Measurements from ENCODE around the gene HSPA4. TPM values are rescaled to one million over a fixed set of nuclear protein-coding genes. Genes with fewer than 3 reads are reported as not detected.

Gene HSPA4
- total RNA-seq, 1 experiment from 2014 or later: 237 TPM

GRCh38 chr5:133154274-133155075, 102.7 kb downstream of the HSPA4 start:
- H3K4me3 Mint-ChIP-seq (ENCODE audit: unreplicated experiment): no peak overlapping the region
- POLR2A ChIA-PET: interaction anchor here (0.5 kb wide), 1 partner anchor 203 kb away, joined by 3 read pairs; no protein-coding TSS in a partner anchor

GRCh38 chr5:133155326-133155969, 103.6 kb downstream of the HSPA4 start:
- Mint-ChIP-seq H3K4me1 (ENCODE audit: low read depth, unreplicated experiment) (no peaks in the 10 kb centered on the region), H3K27me3 (ENCODE audit: insufficient read depth, unreplicated experiment) (no peaks in the 10 kb centered on the region), H3K9me3 (ENCODE audit: unreplicated experiment) (no peaks in the 10 kb centered on the region), H3K36me3 (ENCODE audit: insufficient read depth, unreplicated experiment) (no peaks in the 10 kb centered on the region), H3K4me3 (ENCODE audit: unreplicated experiment) (no peak overlapping the region), H3K27ac (ENCODE audit: unreplicated experiment) (no peak overlapping the region)
- H3K4me3 ChIP-seq (ENCODE audit: low read depth, low read length): no peak overlapping the region
- DNase-seq: no peak
- ChIA-PET POLR2A (no interaction called here), CTCF (interaction anchor here (0.6 kb wide), 1 partner anchor 213 kb away, joined by 3 read pairs; no protein-coding TSS in a partner anchor)
- no peaks in the 10 kb centered on the region for H3K9me3 ChIP-seq
- intact Hi-C loops (cut with micrococcal nuclease; ENCODE audit: unreplicated experiment): no loop called here
- H3K36me3 ChIP-seq (ENCODE audit: control insufficient read depth, insufficient read depth, low read length): no peaks in the 10 kb centered on the region
- TF ChIP-seq CTCF (IDR thresholded peaks at IDR 0.05; ENCODE audit: insufficient read depth in 1 of 2, low read depth in 1 of 2, low read length in 1 of 2, severe bottlenecking in 1 of 2, unreplicated experiment in 1 of 2): no peak
- H3K4me1 ChIP-seq: no peaks in the 10 kb centered on the region
- no TSS peak for BruUV-seq (replicated peaks)
- H3K27me3 ChIP-seq (replicated peaks; ENCODE audit: control insufficient read depth, insufficient read depth, low read length): no peaks in the 10 kb centered on the region

More at GRCh38 chr5:133154274-133155075, 102.7 kb downstream of the HSPA4 start:
- H3K4me1 Mint-ChIP-seq (ENCODE audit: low read depth, unreplicated experiment): no peaks in the 10 kb centered on the region
- CTCF ChIA-PET: no interaction called here
- intact Hi-C loops (cut with micrococcal nuclease; ENCODE audit: unreplicated experiment): no loop called here
- Histone ChIP-seq H3K4me3 (ENCODE audit: low read depth, low read length) (no peak overlapping the region), H3K27me3 (replicated peaks; ENCODE audit: control insufficient read depth, insufficient read depth, low read length) (no peaks in the 10 kb centered on the region), H3K4me1 (no peaks in the 10 kb centered on the region), H3K36me3 (ENCODE audit: control insufficient read depth, insufficient read depth, low read length) (no peaks in the 10 kb centered on the region), H3K9me3 (no peaks in the 10 kb centered on the region)
- H3K36me3 Mint-ChIP-seq (ENCODE audit: insufficient read depth, unreplicated experiment): no peaks in the 10 kb centered on the region
- no peak for TF ChIP-seq CTCF (IDR thresholded peaks at IDR 0.05; ENCODE audit: insufficient read depth in 1 of 2, low read depth in 1 of 2, low read length in 1 of 2, severe bottlenecking in 1 of 2, unreplicated experiment in 1 of 2)
- no peaks in the 10 kb centered on the region for H3K27me3 Mint-ChIP-seq (ENCODE audit: insufficient read depth, unreplicated experiment)
- no TSS peak for BruUV-seq (replicated peaks)
- no peak for DNase-seq
- H3K27ac Mint-ChIP-seq (ENCODE audit: unreplicated experiment): no peak overlapping the region
- H3K9me3 Mint-ChIP-seq (ENCODE audit: unreplicated experiment): no peaks in the 10 kb centered on the region

Other genes with a start within 250 kb of the HSPA4 start
- gene SOWAHA, start 238.7 kb upstream of the HSPA4 start, total RNA-seq (2022): 3.7 and 4.1 TPM in 2 replicates
- gene SHROOM1, start 221.4 kb upstream of the HSPA4 start, total RNA-seq (2022): 15.9 and 17.4 TPM in 2 replicates
- 0.59 and 0.81 TPM in 2 replicates for gene GDF9, start 185.5 kb upstream of the HSPA4 start, total RNA-seq (2022)
- 356 and 449 TPM in 2 replicates for gene UQCRQ, start 185.4 kb upstream of the HSPA4 start, total RNA-seq (2022)
- 1.1 and 4.1 TPM in 2 replicates for gene LEAP2, start 178.3 kb upstream of the HSPA4 start, total RNA-seq (2022)
- 62.6 and 63.9 TPM in 2 replicates for gene AFF4, start 88.4 kb upstream of the HSPA4 start, total RNA-seq (2022)
- gene ZCCHC10, start 25.5 kb upstream of the HSPA4 start, total RNA-seq (2022): 32.9 and 34.8 TPM in 2 replicates

Data from Caco-2 (cell line).